OCI-LY3 (cell line): ENCODE results near the gene GEMIN8.

Experiments
- CTCF ChIP-seq: fragments of 200-600, 300-600 bp; sonication (generic); IDR thresholded peaks from 2 replicates; pipeline ENCODE4 v1.5.1; 2014; ENCODE audit warnings: antibody characterized with exemption, low read length, low read depth
- EZH2phosphoT487 ChIP-seq: fragments of 200-600 bp; shearing (Covaris generic); IDR thresholded peaks from 2 replicates; pipeline ENCODE4 v1.6.1; 2018; ENCODE audit warnings: antibody characterized with exemption, mixed run types, low read depth

GRCh38 chrX:13985697-13986435, 43.8 kb downstream of the GEMIN8 start:
- no peak for TF ChIP-seq CTCF
- TF ChIP-seq EZH2phosphoT487: no peak
